Upper lobe of left lung (tissue), 6 donors: ENCODE results near the gene GALNT14. TPM values are rescaled to one million over a fixed set of nuclear protein-coding genes. Genes with fewer than 3 reads are reported as not detected.

Experiments used
- ATAC-seq, 2 donors: fragments of 200-7000 bp; cut with Tn5 transposase; one replicate each; pipeline ENCODE4 v1.9.1; 2022; ENCODE audit warnings: mild to moderate bottlenecking in 2 of 2, moderate library complexity in 2 of 2; ENCODE audit not compliant: low FRiP score in 2 of 2
- DNase-seq, 2 donors: peaks; one replicate each; pipeline ENCODE4 v3.0.0-alpha.2; 2019 to 2020
- H3K27ac ChIP-seq, 4 donors: fragments of 200-600 bp; sonication (generic); one replicate each; pipeline ENCODE4 v1.5.1; 2016 to 2019
- H3K27me3 ChIP-seq, 4 donors: fragments of 200-600 bp; sonication (generic); one replicate each; pipeline ENCODE4 v1.5.1; 2017 to 2019
- H3K36me3 ChIP-seq, 4 donors: fragments of 200-600 bp; sonication (generic); one replicate each; pipeline ENCODE4 v1.5.1; 2016 to 2019
- H3K4me1 ChIP-seq, 4 donors: fragments of 200-600 bp; sonication (generic); one replicate each; pipeline ENCODE4 v1.5.1; 2018 to 2019
- H3K4me3 ChIP-seq, 4 donors: fragments of 200-600 bp; sonication (generic); one replicate each; pipeline ENCODE4 v1.5.1; 2017 to 2019; ENCODE audit warnings: mild to moderate bottlenecking in 2 of 4, moderate library complexity in 1 of 4
- H3K9me3 ChIP-seq, 4 donors: fragments of 200-600 bp; sonication (generic); one replicate each; pipeline ENCODE4 v1.5.1; 2018 to 2019
- EP300 ChIP-seq, 4 donors: sonication (generic); formaldehyde crosslinking; IDR thresholded peaks; one replicate each; pipeline ENCODE4 v1.5.1; 2017; ENCODE audit warnings: antibody characterized with exemption in 4 of 4, control low read depth in 2 of 4
- POLR2A ChIP-seq, 4 donors: fragments of 450-650 bp; IDR thresholded peaks; one replicate each; pipeline ENCODE4 v1.5.1; 2016 to 2017; ENCODE audit warnings: antibody characterized with exemption in 4 of 4, mild to moderate bottlenecking in 2 of 4
- POLR2AphosphoS5 ChIP-seq, 2 donors: sonication (generic); formaldehyde crosslinking; IDR thresholded peaks; one replicate each; pipeline ENCODE4 v1.5.1; 2017; ENCODE audit warnings: antibody characterized with exemption in 2 of 2
- WGBS, 2 donors: methylation state at CpG; one replicate each; pipeline ENCODE4 v1.1.5; 2017 to 2018; 5-methylcytosine and 5-hydroxymethylcytosine counted together
- total RNA-seq, 6 donors: library from RNA; depleted of rRNA in 4 of 6; stranded (reverse); fragments of >200 nt in 4 of 6; gene quantifications; one replicate each; pipeline versions ENCODE4 v1.1.0 to v1.2.1, GENCODE V29; 2016 to 2021
- TF ChIP-seq, protein P1 (sequence below), 6 experiments: fragments of 450-650 bp in 4 of 6; fragments of 200-600 bp in 2 of 6; sonication (generic) in 2 of 6; IDR thresholded peaks; one replicate each; pipeline ENCODE4 v1.5.1; 2016 to 2019; ENCODE audit warnings: antibody characterized with exemption in 6 of 6
- donor health status: DM: no; HTN: no; CAD: no; lungs with moderate emphysema.
- donor health status: DM: no; HTN: yes; CAD: no; lungs with severe emphysema.

The GALNT14 gene
- total RNA-seq, 6 donors from 2014 or later = 0.98 to 2.6 (median 1.4) TPM; not detected in 1

- no peak for ATAC-seq
- TF ChIP-seq POLR2A (IDR thresholded peaks at IDR 0.05) = no peak
- no peak for TF ChIP-seq POLR2AphosphoS5 (IDR thresholded peaks at IDR 0.05)
- TF ChIP-seq, protein P1, sequence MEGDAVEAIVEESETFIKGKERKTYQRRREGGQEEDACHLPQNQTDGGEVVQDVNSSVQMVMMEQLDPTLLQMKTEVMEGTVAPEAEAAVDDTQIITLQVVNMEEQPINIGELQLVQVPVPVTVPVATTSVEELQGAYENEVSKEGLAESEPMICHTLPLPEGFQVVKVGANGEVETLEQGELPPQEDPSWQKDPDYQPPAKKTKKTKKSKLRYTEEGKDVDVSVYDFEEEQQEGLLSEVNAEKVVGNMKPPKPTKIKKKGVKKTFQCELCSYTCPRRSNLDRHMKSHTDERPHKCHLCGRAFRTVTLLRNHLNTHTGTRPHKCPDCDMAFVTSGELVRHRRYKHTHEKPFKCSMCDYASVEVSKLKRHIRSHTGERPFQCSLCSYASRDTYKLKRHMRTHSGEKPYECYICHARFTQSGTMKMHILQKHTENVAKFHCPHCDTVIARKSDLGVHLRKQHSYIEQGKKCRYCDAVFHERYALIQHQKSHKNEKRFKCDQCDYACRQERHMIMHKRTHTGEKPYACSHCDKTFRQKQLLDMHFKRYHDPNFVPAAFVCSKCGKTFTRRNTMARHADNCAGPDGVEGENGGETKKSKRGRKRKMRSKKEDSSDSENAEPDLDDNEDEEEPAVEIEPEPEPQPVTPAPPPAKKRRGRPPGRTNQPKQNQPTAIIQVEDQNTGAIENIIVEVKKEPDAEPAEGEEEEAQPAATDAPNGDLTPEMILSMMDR (IDR thresholded peaks at IDR 0.05) = no peak
- TF ChIP-seq EP300 (IDR thresholded peaks at IDR 0.05) = no peak
These were observed 86.7 kb downstream of the GALNT14 start for GRCh38 chr2:31051258-31052140.

GRCh38 chr2:31049916-31050588 is 88.2 kb downstream of the GALNT14 start:
- no peak overlapping the region for H3K27ac ChIP-seq
- no peak for ATAC-seq
- no peak for DNase-seq
- no peaks in the 10 kb centered on the region for H3K27me3 ChIP-seq
- no peak for TF ChIP-seq POLR2A (IDR thresholded peaks at IDR 0.05)
- TF ChIP-seq, protein P1 (IDR thresholded peaks at IDR 0.05) = no peak
- no peak for TF ChIP-seq EP300 (IDR thresholded peaks at IDR 0.05)
- no peak for TF ChIP-seq POLR2AphosphoS5 (IDR thresholded peaks at IDR 0.05)
- no peaks in the 10 kb centered on the region for H3K9me3 ChIP-seq
- H3K4me1 ChIP-seq = no peaks in the 10 kb centered on the region
- 64% methylated on average over 14 of the region's 14 CpGs for whole genome bisulfite sequencing, 2 donors
- H3K4me3 ChIP-seq = no peak overlapping the region
- no peaks in the 10 kb centered on the region for H3K36me3 ChIP-seq

More at GRCh38 chr2:31051258-31052140, 86.7 kb downstream of the GALNT14 start:
- H3K9me3 ChIP-seq = no peaks in the 10 kb centered on the region
- H3K36me3 ChIP-seq = no peaks in the 10 kb centered on the region
- H3K4me1 ChIP-seq = no peaks in the 10 kb centered on the region
- no peaks in the 10 kb centered on the region for H3K27me3 ChIP-seq
- H3K4me3 ChIP-seq = no peak overlapping the region
- 65 to 73% methylated on average over 9 of the region's 9 CpGs for WGBS, 2 donors
- H3K27ac ChIP-seq = no peak overlapping the region
- DNase-seq = no peak

DNA sequence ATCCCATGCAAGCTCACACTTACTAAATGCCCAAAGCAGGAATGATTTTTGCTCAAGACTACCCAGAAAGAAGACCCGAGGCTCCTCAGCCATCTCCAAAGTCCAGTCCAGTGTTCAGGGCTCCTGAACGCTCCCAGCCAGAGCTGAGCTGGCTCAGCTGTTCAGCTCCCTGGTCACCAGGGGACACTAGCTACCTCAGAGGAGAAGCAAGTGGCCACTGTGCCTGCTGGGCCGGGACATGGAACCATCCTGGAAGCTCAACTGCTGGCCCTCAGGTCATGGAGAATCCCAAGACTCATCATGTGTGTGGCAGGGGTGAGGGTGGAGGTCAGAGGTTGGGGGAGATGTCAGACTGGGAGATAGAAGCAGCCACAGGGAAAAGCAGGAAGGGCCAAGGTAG is 89.0 kb downstream of the GALNT14 start:
- DNase-seq (no peak), ATAC-seq (no peak)
- Histone ChIP-seq H3K36me3 (no peaks in the 10 kb centered on the region), H3K27ac (no peak overlapping the region), H3K4me1 (no peaks in the 10 kb centered on the region), H3K27me3 (no peaks in the 10 kb centered on the region), H3K9me3 (no peaks in the 10 kb centered on the region), H3K4me3 (no peak overlapping the region)
- TF ChIP-seq, protein P1 (IDR thresholded peaks at IDR 0.05) = no peak
- no peak for TF ChIP-seq POLR2AphosphoS5 (IDR thresholded peaks at IDR 0.05)
- no peak for TF ChIP-seq POLR2A (IDR thresholded peaks at IDR 0.05)
- TF ChIP-seq EP300 (IDR thresholded peaks at IDR 0.05) = no peak
- WGBS, 2 donors = 84 to 96% methylated on average over 3 of the region's 3 CpGs

- WGBS, 2 donors = 71% methylated on average over 5 of the region's 5 CpGs
- H3K27me3 ChIP-seq = no peaks in the 10 kb centered on the region
- H3K27ac ChIP-seq = no peak overlapping the region
- ATAC-seq = no peak
- no peaks in the 10 kb centered on the region for H3K9me3 ChIP-seq
- no peak for DNase-seq
- TF ChIP-seq POLR2AphosphoS5 (IDR thresholded peaks at IDR 0.05) = no peak
- no peak for TF ChIP-seq POLR2A (IDR thresholded peaks at IDR 0.05)
- no peak for TF ChIP-seq EP300 (IDR thresholded peaks at IDR 0.05)
- TF ChIP-seq, protein P1 (IDR thresholded peaks at IDR 0.05) = no peak
- H3K4me3 ChIP-seq = no peak overlapping the region
- no peaks in the 10 kb centered on the region for H3K36me3 ChIP-seq
- no peaks in the 10 kb centered on the region for H3K4me1 ChIP-seq
These were observed 90.6 kb downstream of the GALNT14 start for GRCh38 chr2:31047599-31047998.
